NCI-H2081 (cell line): Measurements from ENCODE around the gene UBR4.

Experiments
- DNase-seq, 2 experiments: peaks; one replicate each; lab custom pipeline; 2025; lab: John Stamatoyannopoulos, UW

The UBR4 gene

GRCh38 chr1:19036041-19036812, 173.8 kb downstream of the UBR4 start:
- DNase-seq = no peak

GRCh38 chr1:19035377-19036040, 174.6 kb downstream of the UBR4 start:
- no peak for DNase-seq

- no peak for DNase-seq
Measured at GRCh38 chr1:19034721-19035120, 175.3 kb downstream of the UBR4 start.

- DNase-seq = no peak
Measured at GRCh38 chr1:19033926-19034680, 176.0 kb downstream of the UBR4 start.

- no peak for DNase-seq
Measured at GRCh38 chr1:19033515-19033839, 176.6 kb downstream of the UBR4 start.

GRCh38 chr1:19032701-19033514, 177.2 kb downstream of the UBR4 start:
- DNase-seq = no peak

GRCh38 chr1:19032413-19032695, 177.7 kb downstream of the UBR4 start:
- no peak for DNase-seq

GRCh38 chr1:19029191-19030085, 180.6 kb downstream of the UBR4 start:
- no peak for DNase-seq

- DNase-seq = no peak
Measured at GRCh38 chr1:19028546-19029129, 181.4 kb downstream of the UBR4 start.

GRCh38 chr1:19028110-19028509, 182.0 kb downstream of the UBR4 start:
- DNase-seq = no peak
